Measurements from ENCODE around the gene KCNMA1. TPM values are rescaled to one million over a fixed set of nuclear protein-coding genes. Genes with fewer than 3 reads are reported as not detected.
A peak's percentile ranks its signal among the peaks of the same experiment; 100 is the strongest.

KCNMA1 gene
- polyA plus RNA-seq, 1 of the 3 experiments (the other 2 are of a cell fraction), result 107 TPM

DNA sequence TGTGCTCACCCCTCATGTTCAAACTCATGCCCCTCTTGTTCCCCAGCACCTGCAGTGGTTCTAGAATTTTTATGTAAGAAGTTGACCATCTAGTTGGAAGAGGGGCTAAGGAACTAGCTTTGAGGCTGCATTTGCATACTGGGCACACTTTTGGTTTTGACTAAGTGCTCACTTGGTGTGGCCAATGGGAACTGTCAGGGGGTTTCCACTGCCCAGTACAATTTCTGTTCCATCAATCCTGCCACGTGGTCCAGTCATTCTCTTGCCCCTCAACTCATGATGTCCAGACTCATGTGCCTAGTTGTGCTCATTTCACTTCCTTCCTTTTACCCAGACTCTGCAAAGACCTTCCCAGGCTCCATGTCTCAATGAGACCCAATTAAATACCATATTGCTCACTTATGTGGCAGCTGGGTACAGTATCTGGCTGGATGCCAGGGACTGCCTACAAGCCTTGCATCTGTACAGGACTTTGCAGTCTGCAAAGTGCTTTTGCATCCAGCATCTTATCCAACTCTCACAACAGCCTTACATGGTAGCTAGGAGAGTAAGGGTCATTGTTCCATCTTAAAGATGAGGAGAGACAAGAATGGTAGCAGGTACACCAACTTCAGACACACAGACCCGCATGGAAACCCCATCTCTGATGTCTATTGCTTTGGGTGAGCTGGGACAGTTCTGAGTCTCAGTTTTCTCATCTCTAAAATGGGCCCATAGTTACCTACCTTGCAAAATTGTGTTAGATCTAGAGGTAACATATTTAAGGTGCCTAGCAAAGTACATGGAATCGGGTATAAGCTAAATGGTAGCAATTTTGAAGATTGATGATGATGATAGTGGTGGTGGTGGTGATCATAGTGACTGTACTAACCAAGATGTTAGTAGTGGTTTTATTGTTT, 30.1 kb upstream of the KCNMA1 start:
- H3K27me3 ChIP-seq (ENCODE audit: insufficient read depth), result no peaks in the 10 kb centered on the region
- H2AFZ ChIP-seq (ENCODE audit: low read depth), result no peak overlapping the region
- H3K36me3 ChIP-seq (replicated peaks in 1 of 2; ENCODE audit: control insufficient read depth in 1 of 2, insufficient read depth in 2 of 2, low read length in 1 of 2), result no peaks in the 10 kb centered on the region
- H3K4me1 ChIP-seq (ENCODE audit: control insufficient read depth in 1 of 2, insufficient read depth in 2 of 2, low read depth in 1 of 2, low read length in 1 of 2), result no peaks in the 10 kb centered on the region; a peak in 1 of 4 replicates
- no peaks in the 10 kb centered on the region for H3F3A ChIP-seq (replicated peaks; ENCODE audit: insufficient read depth)
- H3K9ac ChIP-seq, result no peak overlapping the region
- TF ChIP-seq FOSL2 (IDR thresholded peaks at IDR 0.05; ENCODE audit: borderline replicate concordance, low read depth) (no peak), MXI1 (IDR thresholded peaks at IDR 0.05; ENCODE audit: low read depth, low read length) (no peak), EZH2phosphoT487 (IDR thresholded peaks at IDR 0.05; ENCODE audit: borderline replicate concordance, low read depth) (no peak), NFIC (IDR thresholded peaks at IDR 0.05; ENCODE audit: borderline replicate concordance) (no peak; the same call in 1 of the 2 replicates), NRF1 (IDR thresholded peaks at IDR 0.05; ENCODE audit: low read depth, low read length) (no peak), TCF12 (IDR thresholded peaks at IDR 0.05) (no peak), RFX5 (IDR thresholded peaks at IDR 0.05; ENCODE audit: low read length) (no peak), YY1 (IDR thresholded peaks at IDR 0.05; ENCODE audit: low read depth) (no peak), EP300 (IDR thresholded peaks at IDR 0.05; ENCODE audit: borderline replicate concordance in 1 of 2, low read depth in 1 of 2, low read length in 1 of 2) (no peak)
- TF ChIP-seq, protein P1, sequence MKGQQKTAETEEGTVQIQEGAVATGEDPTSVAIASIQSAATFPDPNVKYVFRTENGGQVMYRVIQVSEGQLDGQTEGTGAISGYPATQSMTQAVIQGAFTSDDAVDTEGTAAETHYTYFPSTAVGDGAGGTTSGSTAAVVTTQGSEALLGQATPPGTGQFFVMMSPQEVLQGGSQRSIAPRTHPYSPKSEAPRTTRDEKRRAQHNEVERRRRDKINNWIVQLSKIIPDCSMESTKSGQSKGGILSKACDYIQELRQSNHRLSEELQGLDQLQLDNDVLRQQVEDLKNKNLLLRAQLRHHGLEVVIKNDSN (IDR thresholded peaks at IDR 0.05; ENCODE audit: borderline replicate concordance, low read depth), result no peak
- H3K9me3 ChIP-seq, result no peaks in the 10 kb centered on the region
- peak; percentile 27 for DNase-seq
- ChIA-PET CTCF (interaction anchor here (0.9 to 2.6 kb wide), 6 partner anchors 9 to 494 kb away, joined by 3 to 10 read pairs (median 3); no protein-coding TSS in a partner anchor), POLR2A (no interaction called here)
- WGBS (ENCODE audit: low lambda C conversion rate), result 48% methylated on average over 3 of the region's 3 CpGs
- H4K20me1 ChIP-seq (ENCODE audit: insufficient read depth), result no peaks in the 10 kb centered on the region
- no peak overlapping the region for H3K4me2 ChIP-seq
- H3K79me2 ChIP-seq (ENCODE audit: insufficient read depth), result no peaks in the 10 kb centered on the region
- no peak overlapping the region for H3K4me3 ChIP-seq (ENCODE audit: low read depth in 2 of 2, low read length in 1 of 2)
- no peaks in the 10 kb centered on the region for H3K9me2 ChIP-seq
- no peak overlapping the region for H3K27ac ChIP-seq (ENCODE audit: low read depth in 2 of 2, low read length in 1 of 2)

DNA sequence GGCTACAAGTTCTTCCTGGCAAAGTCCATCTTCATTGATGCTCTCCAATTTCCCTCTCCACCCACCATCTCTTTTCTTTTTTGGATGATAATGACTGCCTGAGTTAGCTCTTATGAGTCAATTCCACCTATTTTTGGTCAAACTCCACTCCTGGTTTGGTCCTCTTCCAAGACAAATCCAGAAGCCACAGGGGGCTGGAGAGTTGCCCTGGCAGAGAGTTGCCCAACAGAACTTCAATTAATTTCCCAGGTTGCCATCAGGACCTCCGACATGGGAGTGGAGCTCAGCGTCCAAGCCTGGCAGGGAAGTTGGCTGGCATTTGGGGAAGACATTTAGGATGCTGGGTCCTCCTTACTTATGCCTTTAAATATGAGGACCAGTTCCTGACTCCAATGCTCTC, 29.2 kb upstream of the KCNMA1 start:
- no peak overlapping the region for H3K4me3 ChIP-seq (ENCODE audit: low read depth in 2 of 2, low read length in 1 of 2)
- TF ChIP-seq FOXJ3 (CRISPR knock-in tag; IDR thresholded peaks at IDR 0.05), result no peak
- TF ChIP-seq TAF1 (IDR thresholded peaks at IDR 0.05; ENCODE audit: borderline replicate concordance, low read depth, low read length), result no peak
- no peak for TF ChIP-seq RAD21 (IDR thresholded peaks at IDR 0.05; ENCODE audit: low read length)
- TF ChIP-seq, protein P2, sequence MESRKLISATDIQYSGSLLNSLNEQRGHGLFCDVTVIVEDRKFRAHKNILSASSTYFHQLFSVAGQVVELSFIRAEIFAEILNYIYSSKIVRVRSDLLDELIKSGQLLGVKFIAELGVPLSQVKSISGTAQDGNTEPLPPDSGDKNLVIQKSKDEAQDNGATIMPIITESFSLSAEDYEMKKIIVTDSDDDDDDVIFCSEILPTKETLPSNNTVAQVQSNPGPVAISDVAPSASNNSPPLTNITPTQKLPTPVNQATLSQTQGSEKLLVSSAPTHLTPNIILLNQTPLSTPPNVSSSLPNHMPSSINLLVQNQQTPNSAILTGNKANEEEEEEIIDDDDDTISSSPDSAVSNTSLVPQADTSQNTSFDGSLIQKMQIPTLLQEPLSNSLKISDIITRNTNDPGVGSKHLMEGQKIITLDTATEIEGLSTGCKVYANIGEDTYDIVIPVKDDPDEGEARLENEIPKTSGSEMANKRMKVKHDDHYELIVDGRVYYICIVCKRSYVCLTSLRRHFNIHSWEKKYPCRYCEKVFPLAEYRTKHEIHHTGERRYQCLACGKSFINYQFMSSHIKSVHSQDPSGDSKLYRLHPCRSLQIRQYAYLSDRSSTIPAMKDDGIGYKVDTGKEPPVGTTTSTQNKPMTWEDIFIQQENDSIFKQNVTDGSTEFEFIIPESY (IDR thresholded peaks at IDR 0.05; ENCODE audit: borderline replicate concordance, low read depth), result no peak
- TF ChIP-seq SIN3A (IDR thresholded peaks at IDR 0.05; ENCODE audit: borderline replicate concordance, low read depth, low read length), result no peak
- TF ChIP-seq, protein P3, sequence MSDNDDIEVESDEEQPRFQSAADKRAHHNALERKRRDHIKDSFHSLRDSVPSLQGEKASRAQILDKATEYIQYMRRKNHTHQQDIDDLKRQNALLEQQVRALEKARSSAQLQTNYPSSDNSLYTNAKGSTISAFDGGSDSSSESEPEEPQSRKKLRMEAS (IDR thresholded peaks at IDR 0.05; ENCODE audit: low read depth), result no peak
- TF ChIP-seq FOSL2 (IDR thresholded peaks at IDR 0.05; ENCODE audit: borderline replicate concordance, low read depth), result no peak
- TF ChIP-seq JUND (IDR thresholded peaks at IDR 0.05), result no peak
- TF ChIP-seq POLR2AphosphoS5 (IDR thresholded peaks at IDR 0.05; ENCODE audit: low read depth, low read length), result no peak
- TF ChIP-seq, protein P1 (IDR thresholded peaks at IDR 0.05; ENCODE audit: borderline replicate concordance, low read depth), result no peak
- TF ChIP-seq RFX5 (IDR thresholded peaks at IDR 0.05; ENCODE audit: low read length), result no peak
- H2AFZ ChIP-seq (ENCODE audit: low read depth), result no peak overlapping the region
- H3K36me3 ChIP-seq (replicated peaks in 1 of 2; ENCODE audit: control insufficient read depth in 1 of 2, insufficient read depth in 2 of 2, low read length in 1 of 2), result no peaks in the 10 kb centered on the region
- no peaks in the 10 kb centered on the region for H3K27me3 ChIP-seq (ENCODE audit: insufficient read depth)
- POLR2A ChIA-PET, result no interaction called here
- no peaks in the 10 kb centered on the region for H3F3A ChIP-seq (replicated peaks; ENCODE audit: insufficient read depth)
- H3K9me2 ChIP-seq, result no peaks in the 10 kb centered on the region
- H3K9me3 ChIP-seq, result no peaks in the 10 kb centered on the region
- H3K79me2 ChIP-seq (ENCODE audit: insufficient read depth), result no peaks in the 10 kb centered on the region
- H3K4me1 ChIP-seq (ENCODE audit: control insufficient read depth in 1 of 2, insufficient read depth in 2 of 2, low read depth in 1 of 2, low read length in 1 of 2), result no peaks in the 10 kb centered on the region; a peak in 1 of 4 replicates
- CTCF ChIA-PET, result interaction anchor here (0.9 to 2.6 kb wide), 3 partner anchors 9 to 45 kb away, joined by 3 to 10 read pairs (median 4); no protein-coding TSS in a partner anchor
- no peaks in the 10 kb centered on the region for H4K20me1 ChIP-seq (ENCODE audit: insufficient read depth)
- 81% methylated on average over 2 of the region's 2 CpGs for WGBS (ENCODE audit: low lambda C conversion rate)
- DNase-seq, result no peak
- no peak overlapping the region for H3K9ac ChIP-seq
- H3K27ac ChIP-seq (ENCODE audit: low read depth in 2 of 2, low read length in 1 of 2), result no peak overlapping the region
- H3K4me2 ChIP-seq, result no peak overlapping the region

Measured in SK-N-SH (cell line).